Fibroblast of villous mesenchyme (primary cell): ENCODE data around the gene MYO16. TPM values are rescaled to one million over a fixed set of nuclear protein-coding genes. Genes with fewer than 3 reads are reported as not detected.

ENCODE experiments used
- DNase-seq: peaks from one replicate; pipeline ENCODE4 v3.0.0-alpha.2; 2010; ENCODE audit warnings: low read depth
- H3K4me3 ChIP-seq: 2 replicates; pipeline ENCODE4 v1.5.1; 2011; ENCODE audit warnings: low read depth, mild to moderate bottlenecking, low read length
- total RNA-seq: library from RNA; depleted of rRNA; stranded (reverse); fragments of >200 nt; gene quantifications from 2 replicates; pipeline ENCODE4 v1.2.3, GENCODE V29; 2012
- TF ChIP-seq, protein P1 (sequence below): IDR thresholded peaks from 2 replicates; pipeline ENCODE4 v1.5.1; 2012; ENCODE audit warnings: low read depth, mild to moderate bottlenecking, low read length; ENCODE audit not compliant: insufficient read depth

MYO16 gene
- total RNA-seq, 1 donor, result 0.86 TPM

GRCh38 chr13:109119896-109120295 lies 490.5 kb downstream of the MYO16 start:
- TF ChIP-seq, protein P1, sequence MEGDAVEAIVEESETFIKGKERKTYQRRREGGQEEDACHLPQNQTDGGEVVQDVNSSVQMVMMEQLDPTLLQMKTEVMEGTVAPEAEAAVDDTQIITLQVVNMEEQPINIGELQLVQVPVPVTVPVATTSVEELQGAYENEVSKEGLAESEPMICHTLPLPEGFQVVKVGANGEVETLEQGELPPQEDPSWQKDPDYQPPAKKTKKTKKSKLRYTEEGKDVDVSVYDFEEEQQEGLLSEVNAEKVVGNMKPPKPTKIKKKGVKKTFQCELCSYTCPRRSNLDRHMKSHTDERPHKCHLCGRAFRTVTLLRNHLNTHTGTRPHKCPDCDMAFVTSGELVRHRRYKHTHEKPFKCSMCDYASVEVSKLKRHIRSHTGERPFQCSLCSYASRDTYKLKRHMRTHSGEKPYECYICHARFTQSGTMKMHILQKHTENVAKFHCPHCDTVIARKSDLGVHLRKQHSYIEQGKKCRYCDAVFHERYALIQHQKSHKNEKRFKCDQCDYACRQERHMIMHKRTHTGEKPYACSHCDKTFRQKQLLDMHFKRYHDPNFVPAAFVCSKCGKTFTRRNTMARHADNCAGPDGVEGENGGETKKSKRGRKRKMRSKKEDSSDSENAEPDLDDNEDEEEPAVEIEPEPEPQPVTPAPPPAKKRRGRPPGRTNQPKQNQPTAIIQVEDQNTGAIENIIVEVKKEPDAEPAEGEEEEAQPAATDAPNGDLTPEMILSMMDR, result no peak
- H3K4me3 ChIP-seq, result no peak overlapping the region
- no peak for DNase-seq

DNA sequence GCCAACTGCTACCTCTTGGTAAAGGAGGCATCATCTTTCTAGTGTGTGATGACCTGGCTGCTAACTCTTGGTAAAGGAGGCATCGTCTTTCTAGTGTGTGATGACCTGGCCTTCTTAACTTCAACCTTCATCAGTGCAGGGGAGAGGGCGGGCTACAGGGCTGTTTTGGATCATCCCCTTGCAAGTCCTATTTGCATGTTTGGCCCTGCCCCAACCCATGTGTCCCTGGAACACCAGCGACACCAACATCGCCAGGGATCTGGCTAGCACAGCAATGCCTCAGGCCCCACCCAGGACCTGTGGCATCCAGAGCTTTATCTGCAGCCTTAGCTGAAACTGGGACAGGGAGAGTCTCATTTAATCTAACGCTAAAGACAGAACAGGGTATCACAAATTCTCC lies 492.4 kb downstream of the MYO16 start:
- DNase-seq, result no peak
- no peak overlapping the region for H3K4me3 ChIP-seq
- TF ChIP-seq, protein P1, result no peak

DNA sequence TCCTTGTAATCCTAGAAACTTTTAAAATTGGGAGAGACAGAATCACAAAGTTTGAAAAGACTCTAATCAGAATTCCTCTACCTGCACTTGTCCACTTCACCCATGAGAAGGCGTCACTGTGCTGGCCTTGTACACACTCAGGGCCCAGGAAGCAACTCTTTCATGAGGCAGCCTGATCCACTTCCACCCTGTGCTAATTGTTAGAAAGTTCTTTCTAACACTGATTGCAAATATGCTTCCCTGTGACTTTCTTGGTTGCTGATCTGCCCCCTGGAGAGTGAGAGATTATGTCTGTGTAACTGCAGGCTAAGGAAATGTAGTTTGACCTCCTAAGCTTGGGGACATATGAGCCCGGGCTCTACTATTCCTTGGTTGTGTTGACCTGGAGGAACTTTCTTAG lies 494.6 kb downstream of the MYO16 start:
- no peak for DNase-seq
- no peak overlapping the region for H3K4me3 ChIP-seq
- TF ChIP-seq, protein P1, result no peak

DNA sequence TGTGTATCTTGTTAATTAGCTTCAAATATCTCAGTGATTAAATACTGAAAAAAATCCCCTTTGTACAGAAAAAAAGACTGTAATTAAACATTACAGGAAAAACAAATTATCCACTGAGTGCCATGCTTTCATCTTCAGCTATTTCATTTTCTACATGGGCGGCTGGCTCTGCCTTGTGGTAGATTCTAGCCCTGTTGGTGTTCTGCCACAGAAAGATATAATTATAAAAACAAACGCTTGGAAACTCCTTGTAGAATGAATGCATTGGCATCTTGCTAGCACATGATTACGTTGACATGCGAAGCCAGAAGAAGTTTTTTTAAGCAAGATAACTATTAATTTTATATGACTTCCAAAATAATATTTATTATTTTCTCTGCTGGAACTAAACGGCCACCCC lies 496.8 kb downstream of the MYO16 start:
- no peak overlapping the region for H3K4me3 ChIP-seq
- no peak for DNase-seq
- TF ChIP-seq, protein P1, result no peak

DNA sequence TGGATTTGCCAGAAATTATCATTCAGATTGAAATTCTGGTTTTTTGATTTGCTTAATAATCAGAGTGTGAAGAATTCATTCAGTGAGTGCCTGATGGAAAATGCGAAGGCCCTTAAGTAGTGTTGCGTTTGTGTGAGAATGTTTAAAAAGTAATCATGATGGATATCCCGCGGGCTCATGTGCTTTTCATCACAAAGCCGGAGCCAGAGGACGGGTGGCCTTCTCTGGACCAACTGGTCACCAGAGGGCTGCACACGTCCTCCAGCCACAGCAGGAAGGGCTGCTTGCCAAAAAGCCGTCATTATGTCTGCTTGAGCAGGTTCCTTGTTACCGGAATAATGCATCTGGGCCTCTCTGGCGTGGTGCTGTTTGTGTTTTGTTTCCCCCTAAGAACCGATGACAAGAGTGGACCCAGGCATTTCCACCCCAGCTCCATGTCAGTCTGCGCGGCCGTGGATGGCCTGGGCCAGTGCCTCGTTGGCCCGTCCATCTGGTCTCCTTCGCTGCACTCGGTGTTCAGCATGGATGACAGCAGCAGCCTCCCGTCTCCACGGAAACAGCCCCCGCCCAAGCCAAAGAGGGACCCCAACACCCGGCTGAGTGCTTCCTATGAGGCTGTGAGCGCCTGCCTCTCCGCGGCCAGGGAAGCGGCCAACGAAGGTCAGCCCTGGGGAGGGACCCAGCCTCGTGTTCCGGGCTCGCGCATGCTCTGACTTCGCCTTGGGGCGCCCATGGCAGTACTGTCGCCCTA lies 497.7 kb downstream of the MYO16 start:
- DNase-seq, result no peak
- TF ChIP-seq, protein P1, result no peak
- H3K4me3 ChIP-seq, result no peak overlapping the region

DNA sequence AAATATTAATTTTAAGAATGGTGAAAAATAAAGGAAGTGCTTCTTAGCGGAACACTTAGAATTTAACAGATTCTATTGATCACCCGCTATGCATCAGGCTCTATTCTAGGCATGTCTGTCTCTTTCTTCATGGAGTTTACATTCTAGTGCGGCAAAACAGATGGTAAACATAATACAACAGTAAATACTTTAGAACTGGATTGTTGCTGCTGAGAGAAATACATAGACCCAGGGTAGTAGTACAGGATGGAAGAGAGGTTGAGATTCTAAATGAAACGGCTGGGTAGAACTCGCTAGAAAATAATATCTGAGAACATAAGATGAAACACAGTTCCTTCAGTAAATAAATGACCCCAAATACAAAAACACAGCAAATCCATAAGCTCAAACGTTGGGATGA lies 498.7 kb downstream of the MYO16 start:
- H3K4me3 ChIP-seq, result no peak overlapping the region
- TF ChIP-seq, protein P1, result no peak
- no peak for DNase-seq

DNA sequence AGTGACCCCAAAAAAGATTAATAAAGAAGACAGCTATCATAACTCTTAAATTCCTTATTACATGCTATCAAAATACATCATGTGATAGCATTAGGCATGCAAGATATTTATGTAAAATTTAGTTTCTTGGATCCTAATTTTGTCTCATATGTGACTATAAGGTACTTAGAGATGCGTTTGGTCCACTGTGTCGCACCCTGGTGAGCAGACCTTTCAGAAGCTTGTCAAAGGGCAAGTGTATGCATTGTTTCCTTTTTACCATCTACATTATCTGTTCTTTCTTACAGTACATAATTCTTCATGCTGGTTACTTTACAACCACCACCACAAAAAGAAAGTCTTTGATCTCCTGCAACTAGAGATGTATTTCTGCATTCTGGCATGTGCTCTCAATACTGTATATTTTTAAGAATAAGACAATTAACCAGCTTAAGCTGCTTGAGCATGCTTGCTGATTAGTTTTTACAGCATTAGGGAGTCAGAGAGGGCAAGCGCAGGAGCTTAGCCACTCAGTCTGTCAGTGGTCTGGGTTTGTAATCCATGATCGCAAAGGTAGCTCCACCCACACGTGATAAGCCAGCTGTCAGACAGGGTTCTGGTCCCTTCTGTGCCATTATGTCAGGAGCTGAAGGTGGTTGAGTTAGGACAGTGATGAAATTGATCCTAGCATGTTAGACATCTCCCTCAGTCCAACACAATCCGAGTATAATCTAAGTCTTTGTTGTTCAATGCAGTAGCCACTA lies 500.9 kb downstream of the MYO16 start:
- H3K4me3 ChIP-seq, result no peak overlapping the region

More for the DNA sequence above, 500.9 kb downstream of the MYO16 start:
- TF ChIP-seq, protein P1, result no peak
- DNase-seq, result no peak
